Vagina (tissue), 2 donors: Measurements from ENCODE around the gene TOR2A.

Experiments
- CTCF ChIP-seq, 3 experiments: fragments of 450-650 bp in 2 of 3; fragments of 200-600 bp in 1 of 3; sonication (generic) in 1 of 3; IDR thresholded peaks; one replicate each; pipeline ENCODE4 v1.5.1; 2017 to 2019; ENCODE audit warnings: antibody characterized with exemption in 3 of 3, mild to moderate bottlenecking in 2 of 3, moderate library complexity in 2 of 3
- POLR2A ChIP-seq, 2 donors: fragments of 450-650 bp; IDR thresholded peaks; one replicate each; pipeline ENCODE4 v1.6.1; 2017; ENCODE audit warnings: antibody characterized with exemption in 2 of 2, mild to moderate bottlenecking in 2 of 2, moderate library complexity in 2 of 2

- TF ChIP-seq CTCF (IDR thresholded peaks at IDR 0.05) (no peak), POLR2A (IDR thresholded peaks at IDR 0.05) (no peak)
Observed at GRCh38 chr9:127777368-127777980, 42.4 kb upstream of the TOR2A start.
